NCI-H510A (cell line): ENCODE measurements around the gene ELFN2.
"Not testable (repeated sequence)": the region's sequence is repeated elsewhere in the genome, so short reads cannot be mapped to it uniquely, and the experiment has no call there.

Experiments
- DNase-seq: peaks from one replicate; lab custom pipeline; 2025; lab: John Stamatoyannopoulos, UW

Gene ELFN2

DNA sequence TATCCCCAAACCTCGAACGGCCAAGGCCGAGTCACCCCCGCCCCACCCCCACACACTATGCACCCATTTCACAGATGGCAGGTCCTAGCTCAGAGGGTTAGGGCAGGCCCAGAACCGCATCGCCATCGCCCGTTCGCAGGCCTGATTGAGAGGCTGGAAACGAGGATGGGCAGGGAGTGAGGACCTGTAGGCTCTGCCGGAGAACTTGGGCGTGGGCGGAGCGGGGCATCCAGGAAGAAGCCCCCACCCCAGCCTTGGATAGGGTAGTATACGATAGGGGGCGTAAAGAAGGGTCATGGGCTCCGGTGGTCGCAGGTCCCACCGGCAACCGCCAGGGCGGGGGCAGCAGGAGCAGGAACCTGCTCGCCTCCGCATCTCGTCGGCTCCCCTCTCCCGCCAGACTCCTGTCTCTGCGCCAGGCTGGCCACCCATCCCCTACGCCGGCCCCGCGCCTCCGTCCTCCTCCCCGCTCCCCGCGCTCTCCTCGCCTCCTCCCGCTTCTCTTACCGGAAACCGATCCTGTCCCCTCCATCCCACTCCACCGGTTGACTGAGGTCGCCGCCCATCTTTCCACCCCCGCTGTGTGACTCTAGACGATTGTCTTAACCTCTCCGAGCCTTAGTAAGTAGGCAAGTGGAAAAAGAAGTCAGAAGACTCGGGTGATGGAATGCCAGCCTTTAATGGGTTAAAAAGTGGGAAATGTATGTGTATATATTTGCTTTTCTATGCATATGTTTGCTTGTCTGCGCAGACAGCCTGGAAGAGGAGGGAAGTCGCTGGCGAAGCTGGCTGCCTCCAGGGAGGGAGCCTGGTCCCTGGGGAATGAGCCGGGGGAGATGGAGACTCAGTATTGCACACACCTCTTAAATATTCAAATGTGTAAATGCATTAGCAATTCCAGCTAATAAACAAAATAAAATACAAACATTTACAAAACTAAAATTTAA, 92.1 kb downstream of the ELFN2 start:
- DNase-seq = no peak

DNA sequence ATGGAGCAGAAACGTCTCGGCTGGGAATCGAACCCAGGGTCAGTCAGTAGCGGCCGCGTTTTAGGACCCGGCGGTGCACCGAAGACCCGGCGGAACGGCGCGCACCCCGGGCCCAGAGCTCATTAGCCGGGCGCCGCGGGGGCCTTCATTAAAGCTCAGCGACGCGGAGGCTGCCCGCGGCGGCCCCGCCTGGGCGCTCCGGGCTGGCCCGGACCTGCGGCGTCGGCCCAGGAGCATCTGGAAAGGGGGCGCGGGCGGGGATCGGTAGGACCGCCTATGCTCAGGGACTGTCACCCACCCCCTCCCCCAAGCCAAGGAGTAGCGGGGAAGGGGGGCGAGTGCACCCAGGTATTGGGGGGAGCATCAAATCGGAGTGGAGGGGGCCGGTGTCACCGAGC, 92.8 kb downstream of the ELFN2 start:
- no peak for DNase-seq

DNA sequence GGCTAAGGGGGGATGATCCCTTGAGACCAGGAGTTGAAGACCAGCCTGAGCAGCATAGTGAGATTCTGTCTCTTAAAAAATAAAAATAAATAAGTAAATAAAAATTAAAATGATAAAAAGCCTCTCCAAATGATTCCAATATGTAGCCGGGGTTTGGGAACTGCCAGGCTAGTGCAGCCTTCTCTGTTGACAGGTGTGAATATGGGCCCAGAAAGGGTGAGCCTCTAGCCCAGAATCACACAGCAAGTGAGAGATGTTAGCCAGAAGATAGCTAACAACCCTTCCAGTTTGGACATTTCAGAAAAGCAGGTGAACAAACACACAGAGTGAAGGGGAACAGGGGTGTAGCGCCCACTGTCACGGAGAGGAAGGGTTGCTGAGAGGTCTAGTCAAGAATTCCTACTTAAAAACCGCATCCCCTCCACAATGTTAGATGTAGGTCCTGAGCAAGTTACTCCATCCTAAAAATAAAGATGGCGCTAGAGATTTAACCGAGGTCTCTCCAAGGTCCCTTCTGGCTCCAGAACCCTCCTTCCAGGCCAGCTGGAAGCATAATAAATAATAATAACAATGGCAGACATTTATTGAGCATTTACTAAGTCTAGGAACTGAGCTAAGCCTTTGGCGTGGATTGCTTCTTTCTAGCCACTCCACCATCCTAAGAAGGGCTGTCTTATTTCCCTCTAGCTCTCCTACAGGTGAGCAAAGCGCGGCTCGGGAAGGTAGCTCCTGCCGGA, 93.4 kb downstream of the ELFN2 start:
- DNase-seq = no peak

DNA sequence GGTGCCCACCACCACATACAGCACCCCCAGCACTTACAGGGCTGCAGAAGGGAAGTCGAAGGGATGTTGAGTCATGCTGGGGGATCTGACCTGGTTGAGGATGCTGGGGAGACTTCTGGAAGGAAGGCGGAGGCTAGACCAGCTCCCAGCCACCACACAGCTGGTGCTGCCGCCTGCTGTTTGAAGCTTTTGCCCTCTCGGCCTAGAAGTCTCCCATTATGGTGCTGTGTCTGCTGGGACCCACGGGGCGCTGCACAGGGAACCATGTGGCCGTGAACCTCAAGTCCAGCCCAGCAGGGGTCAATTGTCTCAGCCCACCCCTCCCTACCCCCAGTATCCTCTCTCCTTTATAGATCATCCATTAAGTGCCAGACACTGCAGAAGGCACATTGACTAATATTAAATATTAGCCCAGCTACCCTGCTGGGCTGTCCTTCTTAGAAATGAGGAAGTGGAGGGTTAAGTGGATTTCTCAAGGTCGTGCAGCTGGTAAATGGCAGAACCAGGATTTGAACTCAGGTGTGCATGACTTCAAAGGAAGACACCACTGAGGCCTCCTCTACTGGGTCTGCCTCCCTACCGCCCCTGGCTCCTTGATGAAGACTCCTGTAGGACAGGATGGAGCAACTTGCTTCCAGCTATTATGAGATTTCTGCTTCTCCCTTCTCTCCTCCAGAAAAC, 95.3 kb downstream of the ELFN2 start:
- DNase-seq = no peak

DNA sequence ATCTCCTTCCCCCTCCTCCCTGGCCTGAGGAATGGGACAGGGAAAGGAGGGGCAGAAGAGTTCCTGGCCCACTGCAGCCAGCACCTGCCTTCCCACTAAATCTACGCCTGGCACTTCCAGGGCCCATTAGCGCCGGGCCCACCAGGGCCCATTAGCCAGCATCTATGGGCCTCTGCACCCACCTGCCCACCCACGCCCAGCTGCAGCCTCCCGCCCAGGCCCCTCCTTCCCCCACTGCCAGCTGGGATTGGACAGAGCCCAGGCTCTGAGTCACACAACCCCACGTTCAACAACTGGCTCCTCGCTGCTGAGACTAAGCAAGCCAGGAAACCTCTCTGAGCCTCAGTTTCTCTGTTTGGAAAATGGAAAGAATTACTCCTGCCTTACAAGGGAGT, 96.2 kb downstream of the ELFN2 start:
- DNase-seq = no peak

DNA sequence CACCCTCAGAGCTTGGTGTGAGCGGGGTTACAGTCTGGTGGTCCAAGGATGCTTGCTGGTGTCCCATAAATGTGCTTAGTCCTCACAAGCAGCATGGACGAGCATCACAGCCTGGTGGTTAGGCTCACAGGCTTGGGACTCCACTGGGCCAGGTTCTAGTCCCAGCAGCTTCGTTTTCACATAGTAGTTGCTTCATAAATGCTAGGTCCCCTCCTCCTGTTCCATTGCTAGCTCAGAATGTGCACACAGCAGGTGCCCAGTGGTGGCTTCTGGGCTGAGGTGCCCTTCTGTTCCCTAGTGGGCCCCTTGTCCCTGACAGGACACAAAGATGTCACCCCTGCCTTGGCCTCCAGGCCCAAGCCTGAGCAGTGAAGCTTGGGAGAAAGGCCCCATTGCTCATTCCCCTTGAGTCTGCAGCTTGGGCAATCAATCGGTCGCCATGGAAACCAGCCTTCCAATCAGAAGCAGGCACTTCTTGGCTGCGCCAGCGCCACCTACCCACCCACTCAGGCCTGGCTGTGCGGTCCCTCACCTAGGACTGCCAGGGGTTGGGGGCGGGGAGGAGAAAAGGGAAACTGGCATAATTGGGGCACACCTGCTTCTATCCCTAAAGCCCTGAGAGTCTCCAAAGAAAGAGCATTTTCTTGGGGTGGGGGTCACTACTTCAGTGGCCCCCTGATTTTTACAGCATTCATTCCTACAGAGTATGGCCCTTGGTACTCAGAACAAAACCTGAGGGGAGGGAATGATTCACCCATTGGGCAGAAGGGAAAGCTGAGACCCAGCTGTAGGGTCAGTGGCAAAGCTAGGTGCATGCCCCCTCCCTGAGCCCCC, 96.9 kb downstream of the ELFN2 start:
- DNase-seq = no peak

DNA sequence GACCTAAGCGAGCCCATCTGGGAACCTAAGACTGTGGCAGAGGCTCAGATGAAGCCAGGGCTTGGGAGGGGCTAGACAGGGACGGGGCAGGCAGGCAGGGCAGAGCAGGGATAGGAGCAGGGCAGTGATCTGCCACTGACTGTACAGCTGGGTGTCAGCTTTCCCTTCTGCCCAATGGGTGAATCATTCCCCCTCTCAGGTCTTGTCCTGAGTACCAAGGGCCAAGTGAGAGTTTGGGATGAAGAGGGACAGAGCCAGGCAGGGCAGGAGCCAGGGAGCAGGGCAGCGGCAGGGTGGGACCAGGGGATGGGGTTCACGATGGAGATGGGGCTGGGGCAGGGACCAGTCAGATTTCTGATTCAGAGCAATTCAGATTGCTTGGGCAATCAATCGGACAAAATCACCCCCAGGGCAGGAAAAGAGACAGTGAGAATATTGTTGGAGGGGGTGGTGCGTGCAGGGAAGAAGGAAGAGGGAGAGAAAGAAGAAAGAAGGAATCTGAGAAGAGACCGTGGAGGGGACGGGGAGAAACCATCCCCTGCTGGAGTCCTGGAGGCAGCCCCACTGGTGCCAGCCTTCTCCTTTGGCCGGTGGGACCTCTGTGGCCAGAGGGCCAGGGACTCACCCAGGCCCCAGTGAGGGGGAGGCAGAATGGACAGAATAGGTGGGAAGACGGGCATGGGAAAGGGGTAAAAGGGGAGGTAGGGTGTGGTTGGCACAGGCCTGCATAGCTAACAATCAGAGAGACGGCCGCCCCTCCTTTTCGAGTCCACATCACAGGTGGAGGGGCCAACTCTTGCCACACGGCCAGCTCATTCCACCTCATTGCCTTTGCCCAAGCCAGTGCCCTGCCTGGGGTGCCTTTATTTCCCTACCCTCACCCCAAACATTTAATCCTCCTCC, 97.8 kb downstream of the ELFN2 start:
- no peak for DNase-seq

DNA sequence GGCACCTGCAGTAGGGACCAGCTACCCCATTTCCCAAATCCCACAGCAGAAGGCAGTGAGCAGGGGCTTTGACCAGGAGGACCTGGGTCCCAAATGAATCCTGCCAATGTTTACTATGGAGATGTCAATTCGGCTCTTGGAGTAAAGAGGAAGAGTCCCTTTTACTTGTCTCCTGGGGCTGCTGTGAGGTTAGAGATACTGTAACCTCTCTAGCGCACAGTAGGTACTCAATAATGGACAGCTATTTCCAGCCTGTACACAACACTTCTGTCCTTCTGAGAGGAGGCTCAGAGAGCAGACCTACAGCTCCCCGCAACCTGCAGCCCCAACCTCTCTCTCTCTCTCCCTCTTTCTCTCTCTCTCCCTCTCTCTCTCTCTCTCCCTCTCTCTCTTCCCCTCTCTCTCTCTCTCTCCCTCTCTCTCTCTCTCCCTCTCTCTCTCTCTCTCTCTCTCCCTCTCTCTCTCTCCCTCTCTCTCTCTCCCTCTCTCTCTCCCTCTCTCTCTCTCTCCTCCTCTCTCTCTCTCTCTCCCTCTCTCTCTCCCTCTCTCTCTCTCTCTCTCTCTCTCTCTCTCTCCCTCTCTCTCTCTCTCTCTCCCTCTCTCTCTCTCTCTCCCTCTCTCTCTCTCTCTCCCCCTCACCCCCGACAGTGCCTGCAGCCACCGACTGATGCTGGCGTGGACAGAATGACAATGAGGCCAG, 98.6 kb downstream of the ELFN2 start:
- not testable (repeated sequence) for DNase-seq

DNA sequence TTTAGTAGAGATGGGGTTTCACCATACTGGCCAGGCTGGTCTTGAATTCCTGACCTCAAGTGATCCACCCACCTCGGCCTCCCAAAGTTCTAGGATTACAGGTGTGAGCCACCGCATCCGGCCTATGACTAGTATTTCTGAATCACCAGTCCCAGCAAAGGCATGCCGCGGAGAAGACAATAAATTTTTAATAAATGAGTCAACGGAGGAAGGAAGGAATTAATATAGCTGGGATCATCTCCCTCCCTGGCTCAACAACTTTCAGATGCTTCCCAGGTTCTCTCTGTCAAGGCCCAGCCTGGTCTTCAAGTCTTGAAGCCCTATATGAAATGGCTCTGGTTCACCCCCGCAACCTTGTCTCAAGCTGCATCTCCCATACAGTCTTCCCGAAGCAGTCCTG, 99.3 kb downstream of the ELFN2 start:
- no peak for DNase-seq

DNA sequence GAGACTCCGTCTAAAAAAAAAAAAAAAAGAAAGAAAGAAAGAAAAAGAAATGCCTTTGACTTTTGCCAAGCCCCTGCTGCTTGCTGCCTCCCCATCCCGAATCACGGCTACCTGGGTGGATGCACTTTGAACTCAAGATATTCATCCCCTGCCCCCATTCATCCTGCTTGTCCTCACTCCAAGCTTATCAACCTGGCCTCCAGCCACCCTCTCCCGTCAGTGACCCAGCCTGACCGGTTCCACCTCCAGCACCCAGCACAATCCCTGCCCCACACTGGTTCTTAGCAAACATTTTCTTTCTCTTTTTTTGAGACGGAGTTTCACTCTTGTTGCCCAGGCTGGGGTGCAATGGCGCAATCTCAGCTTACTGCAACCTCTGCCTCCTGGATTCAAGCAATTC, 100.6 kb downstream of the ELFN2 start:
- no peak for DNase-seq

DNA sequence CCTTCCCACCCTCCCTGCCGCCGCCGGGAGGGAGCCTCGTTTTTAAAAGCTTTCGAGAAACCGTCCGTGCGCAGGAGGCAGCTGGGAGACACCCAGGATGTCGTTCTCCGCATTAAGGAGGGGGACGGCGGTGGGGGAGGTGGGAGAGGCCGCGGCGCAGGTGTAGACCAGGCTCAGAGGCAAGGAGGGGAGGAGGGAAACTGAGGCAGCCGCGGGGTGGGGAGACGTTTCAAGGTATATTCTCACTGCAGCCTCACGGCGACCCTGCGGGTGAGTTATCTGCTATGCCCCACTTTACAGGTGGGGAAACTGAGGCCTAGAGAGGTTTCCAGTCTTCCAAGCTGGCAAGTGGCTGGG, 102.3 kb downstream of the ELFN2 start:
- DNase-seq = no peak

DNA sequence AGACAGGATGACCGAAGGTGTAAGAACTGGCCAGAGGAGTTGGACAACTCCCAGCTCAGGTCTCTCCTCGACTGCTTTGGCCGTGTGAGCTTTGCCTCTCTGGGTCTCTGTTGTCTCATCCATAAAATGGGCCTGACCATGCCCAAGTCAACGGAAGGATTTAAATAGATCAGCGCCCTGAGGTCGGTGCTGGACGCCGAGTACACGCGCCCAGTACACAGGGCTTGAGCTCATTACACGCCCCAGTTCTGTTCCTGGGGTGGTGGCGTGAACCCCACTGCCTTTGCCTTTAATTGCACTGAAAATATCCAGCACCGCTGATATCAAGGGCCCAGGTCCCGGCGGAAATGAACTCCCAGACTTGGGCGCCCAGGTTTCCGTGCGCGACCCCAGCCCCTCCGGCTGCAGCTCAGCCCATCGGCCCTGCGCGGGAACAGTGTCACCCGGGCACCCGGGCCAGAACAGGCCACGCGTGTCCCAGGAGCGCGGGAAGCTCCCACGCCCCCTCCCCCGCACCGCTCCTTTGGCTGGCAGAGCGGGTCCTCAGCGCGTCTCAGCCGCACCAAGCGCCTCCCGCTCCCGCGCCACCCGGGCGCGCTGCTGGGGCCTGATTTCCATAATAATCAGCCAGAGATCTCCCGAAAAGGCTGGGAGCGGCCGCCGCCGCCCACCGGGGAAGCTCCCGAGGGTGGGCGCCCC, 102.8 kb downstream of the ELFN2 start:
- DNase-seq = no peak

DNA sequence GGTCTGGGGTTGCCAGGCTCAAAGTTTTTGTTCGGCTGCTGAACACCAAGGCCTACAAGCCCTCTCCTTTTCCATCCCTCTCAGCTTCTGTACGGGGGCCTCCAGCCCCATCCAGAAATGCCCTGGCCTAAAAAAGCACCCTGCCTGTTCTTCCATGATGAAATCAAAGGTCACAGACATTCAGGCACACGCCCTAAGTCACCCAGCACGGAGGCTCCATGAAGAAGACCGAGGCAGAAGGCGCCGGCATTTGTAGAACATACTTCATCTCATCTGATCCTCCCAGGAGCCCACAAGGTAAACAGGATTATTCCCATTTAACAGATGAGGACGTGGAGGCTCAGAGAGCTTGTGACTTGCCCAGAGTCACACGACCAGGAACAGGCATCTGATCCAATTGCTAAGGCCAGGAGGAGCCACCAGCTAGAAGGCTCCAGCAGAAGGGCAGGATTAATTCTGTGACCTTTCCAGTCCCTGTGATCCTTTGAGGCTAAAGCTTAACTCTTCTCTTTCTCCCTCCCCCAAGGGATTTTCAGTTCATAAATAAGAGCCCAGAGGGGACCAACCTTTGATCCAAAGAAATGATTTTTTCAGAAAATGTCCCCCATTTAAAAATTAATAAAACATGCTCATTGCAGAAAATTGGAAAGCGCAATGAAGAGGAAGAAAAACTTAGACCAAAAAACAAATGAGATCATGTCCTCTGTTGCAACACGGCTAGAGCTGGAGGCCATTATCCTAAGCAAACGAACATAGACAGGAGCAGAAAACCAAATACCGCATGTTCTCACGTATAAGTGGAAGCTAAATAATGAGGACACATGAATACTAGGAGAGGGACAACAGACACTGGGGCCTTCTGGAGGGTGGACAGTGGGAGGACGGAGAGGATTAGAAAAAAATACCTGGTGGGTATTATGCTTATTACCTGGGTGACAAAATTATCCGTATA, 106.3 kb downstream of the ELFN2 start:
- DNase-seq = no peak

DNA sequence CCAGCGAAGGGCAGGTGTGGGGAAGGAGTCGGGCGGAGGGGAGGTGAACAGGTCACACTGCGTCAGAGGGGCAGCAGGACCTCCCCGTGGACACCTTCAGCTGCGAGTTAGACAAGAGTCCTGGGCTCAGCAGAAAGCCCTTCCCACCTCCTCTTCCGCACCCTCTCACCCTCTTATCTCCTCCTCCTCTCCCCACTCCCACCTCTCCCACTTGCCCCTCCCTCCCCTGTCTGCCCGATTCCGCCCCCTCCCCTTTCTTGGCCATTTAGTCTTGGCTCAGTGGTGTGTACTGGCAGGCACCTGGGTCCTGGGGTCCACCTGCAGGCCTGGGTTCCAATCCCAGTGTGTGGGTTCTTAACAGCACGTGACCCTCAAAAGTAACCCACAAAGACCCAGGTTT, 107.8 kb downstream of the ELFN2 start:
- DNase-seq = no peak

DNA sequence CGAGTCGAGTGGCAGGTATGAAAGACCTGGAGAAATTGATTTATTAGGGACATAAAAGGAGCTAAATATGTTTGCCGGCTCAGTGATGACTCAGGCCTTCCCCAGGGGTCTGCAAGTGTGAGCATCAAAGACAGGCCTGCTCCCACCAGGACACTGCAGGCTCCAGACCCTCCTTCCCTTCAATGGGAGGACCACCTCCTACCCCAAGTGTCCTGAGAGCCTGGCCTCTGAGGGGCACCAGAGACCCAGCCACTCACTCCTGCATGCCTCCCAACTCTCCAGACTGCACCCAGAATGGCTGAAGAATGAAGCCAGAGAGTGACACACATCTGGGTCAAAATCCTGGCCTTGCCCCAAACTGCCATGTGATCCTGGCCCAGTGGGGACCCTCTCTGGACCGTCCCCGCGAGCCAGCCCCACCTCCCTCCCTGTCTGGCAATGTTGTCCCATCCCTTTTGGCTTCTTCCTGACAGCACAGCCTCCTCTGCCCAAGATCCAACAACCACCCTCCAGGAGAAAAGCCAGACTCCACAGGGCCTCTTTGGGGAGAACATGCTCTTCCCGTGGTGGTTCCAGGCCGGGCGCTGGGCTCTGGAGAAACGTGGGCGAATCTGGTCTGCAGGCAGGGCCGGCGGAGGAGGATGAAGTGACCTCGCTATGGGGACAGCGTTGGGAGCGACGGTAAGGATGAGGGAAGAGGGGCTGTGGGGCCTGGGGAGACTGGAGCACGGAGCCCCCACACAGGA, 108.7 kb downstream of the ELFN2 start:
- no peak for DNase-seq
